Lower lobe of right lung (tissue), 2 donors: ENCODE measurements around the gene MYLK2. TPM values are rescaled to one million over a fixed set of nuclear protein-coding genes. Genes with fewer than 3 reads are reported as not detected.

Source experiments
- ATAC-seq, 2 donors: fragments of 200-7000 bp; cut with Tn5 transposase; one replicate each; pipeline ENCODE4 v1.9.1; 2020 to 2022; ENCODE audit warnings: mild to moderate bottlenecking in 2 of 2, moderate library complexity in 2 of 2
- DNase-seq: peaks from one replicate; pipeline ENCODE4 v3.0.0-alpha.2; 2020
- H3K27ac ChIP-seq: fragments of 200-600 bp; one replicate; pipeline ENCODE4 v1.8.0; 2022
- H3K27me3 ChIP-seq: fragments of 200-600 bp; one replicate; pipeline ENCODE4 v1.8.0; 2022; ENCODE audit warnings: low read depth
- H3K36me3 ChIP-seq: fragments of 200-600 bp; one replicate; pipeline ENCODE4 v1.8.0; 2022; ENCODE audit warnings: mild to moderate bottlenecking
- H3K4me1 ChIP-seq: fragments of 200-600 bp; one replicate; pipeline ENCODE4 v1.8.0; 2022
- H3K4me3 ChIP-seq: fragments of 200-600 bp; one replicate; pipeline ENCODE4 v1.8.0; 2022; ENCODE audit warnings: mild to moderate bottlenecking
- H3K9me3 ChIP-seq: fragments of 200-600 bp; one replicate; pipeline ENCODE4 v1.8.0; 2022
- CTCF ChIP-seq: fragments of 200-600 bp; IDR thresholded peaks from one replicate; pipeline ENCODE4 v1.8.0; 2022; ENCODE audit warnings: antibody characterized with exemption, mild to moderate bottlenecking
- intact Hi-C: fragments of 100-400 bp; cut with DNase I; formaldehyde crosslinking; loops from one replicate; pipeline ENCODE4 v1.11.0; 2022
- total RNA-seq: library from RNA; stranded (reverse); fragmentation: NEBNext Ultra II Directional; extraction: Animal tissue kit (Norgen Biotek cat#: 25700); gene quantifications from one replicate; pipeline ENCODE4 v1.2.1, GENCODE V29; 2021
- donor health status: DM: no; HTN: yes; CAD: no; lungs with severe emphysema.

Gene MYLK2
- total RNA-seq, 1 donor from 2014 or later: not detected

- H3K27ac ChIP-seq: no peak overlapping the region
- H3K36me3 ChIP-seq: no peaks in the 10 kb centered on the region
- DNase-seq (no peak), ATAC-seq (no peak)
- H3K27me3 ChIP-seq: peaks cover 30% of the 10 kb centered on the region
- H3K4me3 ChIP-seq: no peak overlapping the region
- no peak for TF ChIP-seq CTCF
- intact Hi-C loops: no loop called here
- peaks cover 13% of the 10 kb centered on the region for H3K4me1 ChIP-seq
- no peaks in the 10 kb centered on the region for H3K9me3 ChIP-seq
Measured at GRCh38 chr20:31859998-31860380, 40.8 kb downstream of the MYLK2 start.

DNA sequence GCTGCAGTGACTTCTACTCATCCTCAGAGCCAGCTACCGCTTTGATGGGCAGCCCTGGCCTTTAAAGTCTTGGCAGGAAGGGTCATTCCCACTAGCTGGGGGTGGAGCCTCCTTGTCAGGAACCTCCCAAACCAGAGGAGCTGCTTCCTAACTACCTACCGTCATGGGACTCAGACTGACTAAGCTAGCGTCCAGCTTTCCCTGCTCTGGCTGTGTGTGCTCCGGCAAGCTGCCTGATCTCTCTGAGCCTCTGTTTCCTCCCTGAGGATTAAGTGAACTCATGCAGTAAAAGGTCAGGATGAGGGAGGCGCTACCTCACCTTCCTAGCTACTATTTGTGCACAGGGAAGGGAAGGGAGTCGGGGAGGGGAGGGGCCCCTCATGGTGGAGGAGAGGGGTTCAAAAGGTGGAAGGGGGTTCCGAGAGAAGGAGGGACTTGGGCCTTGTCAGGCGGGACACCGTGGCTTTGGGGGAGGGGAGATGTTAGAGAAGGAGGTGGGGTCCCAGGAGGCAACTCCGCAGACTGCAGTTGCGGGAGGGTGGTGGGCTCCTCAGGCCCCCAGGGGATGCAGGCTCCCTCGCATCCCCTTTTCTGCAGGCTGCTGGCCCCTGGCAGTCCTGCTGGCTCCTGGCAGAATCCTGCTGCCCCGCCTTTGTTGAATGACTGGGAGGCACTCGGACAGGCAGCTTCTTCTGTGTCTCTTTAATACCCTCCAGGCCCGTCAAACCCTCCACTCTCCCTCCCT, 41.4 kb downstream of the MYLK2 start:
- H3K36me3 ChIP-seq: no peaks in the 10 kb centered on the region
- TF ChIP-seq CTCF: no peak
- no peaks in the 10 kb centered on the region for H3K9me3 ChIP-seq
- intact Hi-C loops: no loop called here
- H3K4me1 ChIP-seq: peaks cover 13% of the 10 kb centered on the region
- no peak for ATAC-seq
- no peak for DNase-seq
- peaks cover 28% of the 10 kb centered on the region for H3K27me3 ChIP-seq
- no peak overlapping the region for H3K27ac ChIP-seq
- peak overlapping the region; percentile 65 for H3K4me3 ChIP-seq

GRCh38 chr20:31861135-31861384, 41.9 kb downstream of the MYLK2 start:
- intact Hi-C loops: no loop called here
- DNase-seq: no peak
- no peak overlapping the region for H3K27ac ChIP-seq
- H3K4me3 ChIP-seq: peak overlapping the region; percentile 65
- TF ChIP-seq CTCF: no peak
- no peaks in the 10 kb centered on the region for H3K9me3 ChIP-seq
- H3K4me1 ChIP-seq: peaks cover 13% of the 10 kb centered on the region
- no peaks in the 10 kb centered on the region for H3K36me3 ChIP-seq
- peak; percentile 40 to 47 for ATAC-seq
- H3K27me3 ChIP-seq: peaks cover 28% of the 10 kb centered on the region

- DNase-seq (peak; percentile 71), ATAC-seq (peak; percentile 78 to 85)
- Histone ChIP-seq H3K27ac (no peak overlapping the region), H3K27me3 (peaks cover 25% of the 10 kb centered on the region), H3K9me3 (no peaks in the 10 kb centered on the region), H3K36me3 (no peaks in the 10 kb centered on the region), H3K4me1 (peaks cover 13% of the 10 kb centered on the region), H3K4me3 (peak overlapping the region; percentile 65)
- intact Hi-C loops: no loop called here
- TF ChIP-seq CTCF: no peak
Measured at GRCh38 chr20:31861385-31862156, 42.4 kb downstream of the MYLK2 start.

- intact Hi-C loops: no loop called here
- no peak for ATAC-seq
Measured at GRCh38 chr20:31862157-31862470, 43.0 kb downstream of the MYLK2 start.

More at GRCh38 chr20:31862157-31862470, 43.0 kb downstream of the MYLK2 start:
- Histone ChIP-seq H3K36me3 (no peaks in the 10 kb centered on the region), H3K27ac (no peak overlapping the region), H3K4me1 (peaks cover 13% of the 10 kb centered on the region), H3K4me3 (no peak overlapping the region), H3K9me3 (no peaks in the 10 kb centered on the region), H3K27me3 (peaks cover 21% of the 10 kb centered on the region)
- no peak for TF ChIP-seq CTCF
- no peak for DNase-seq
